Cerebellar cortex (tissue), 1 donor: ENCODE measurements around the gene ZSWIM3.
A peak's percentile ranks its signal among the peaks of the same experiment; 100 is the strongest.

Experiments
- DNase-seq: peaks from one replicate; pipeline ENCODE4 v3.0.0-alpha.2; 2015; ENCODE audit warnings: low spot score

Gene ZSWIM3

DNA sequence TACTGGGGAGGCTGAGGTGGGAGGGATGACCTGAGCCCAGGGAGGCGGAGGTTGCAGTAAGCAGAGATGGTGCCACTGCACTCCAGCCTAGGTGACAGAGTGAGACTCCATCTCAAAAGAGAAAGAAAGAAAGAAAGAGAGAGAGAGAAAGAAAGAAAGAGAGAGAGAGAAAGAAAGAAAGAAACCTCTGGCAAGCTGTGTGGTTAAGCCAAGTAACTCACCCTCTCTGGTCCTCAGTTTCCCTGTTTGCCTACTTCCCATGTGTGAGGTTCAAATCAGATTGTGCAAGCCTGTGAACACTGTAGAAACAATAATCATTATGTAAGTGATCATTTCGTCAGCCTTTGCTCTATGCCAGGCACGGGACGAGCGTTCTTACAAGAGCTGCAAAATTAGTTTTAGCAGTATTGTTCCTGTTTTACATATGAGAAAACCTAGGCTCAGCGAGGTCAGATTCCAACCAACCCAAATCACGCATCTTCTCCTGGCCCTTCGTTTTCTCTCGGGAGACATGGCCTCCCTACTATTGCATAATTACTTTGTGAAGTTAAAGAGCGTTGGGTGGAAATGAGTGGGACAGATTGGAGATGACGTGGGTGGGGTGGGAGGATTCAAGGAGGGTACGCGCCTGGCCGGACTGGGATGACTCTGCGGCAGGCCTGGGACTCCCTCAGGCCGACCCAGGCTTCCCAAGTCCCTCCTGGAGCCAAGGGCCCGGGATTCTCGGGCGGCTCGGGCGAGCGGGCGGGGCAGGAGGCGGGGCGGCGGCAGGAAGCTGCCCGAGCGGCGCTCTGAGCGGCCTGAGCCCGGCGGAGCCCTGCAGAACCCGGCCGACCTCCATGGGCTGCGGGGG is 24.2 kb upstream of the ZSWIM3 start, which contains the start of gene SNX21:
SNX21 (plus strand) TSS at position 770 of the 853 bp plus-strand sequence. CDS start 121 bp downstream, outside the sequence.
- peak; percentile 77 for DNase-seq

DNA sequence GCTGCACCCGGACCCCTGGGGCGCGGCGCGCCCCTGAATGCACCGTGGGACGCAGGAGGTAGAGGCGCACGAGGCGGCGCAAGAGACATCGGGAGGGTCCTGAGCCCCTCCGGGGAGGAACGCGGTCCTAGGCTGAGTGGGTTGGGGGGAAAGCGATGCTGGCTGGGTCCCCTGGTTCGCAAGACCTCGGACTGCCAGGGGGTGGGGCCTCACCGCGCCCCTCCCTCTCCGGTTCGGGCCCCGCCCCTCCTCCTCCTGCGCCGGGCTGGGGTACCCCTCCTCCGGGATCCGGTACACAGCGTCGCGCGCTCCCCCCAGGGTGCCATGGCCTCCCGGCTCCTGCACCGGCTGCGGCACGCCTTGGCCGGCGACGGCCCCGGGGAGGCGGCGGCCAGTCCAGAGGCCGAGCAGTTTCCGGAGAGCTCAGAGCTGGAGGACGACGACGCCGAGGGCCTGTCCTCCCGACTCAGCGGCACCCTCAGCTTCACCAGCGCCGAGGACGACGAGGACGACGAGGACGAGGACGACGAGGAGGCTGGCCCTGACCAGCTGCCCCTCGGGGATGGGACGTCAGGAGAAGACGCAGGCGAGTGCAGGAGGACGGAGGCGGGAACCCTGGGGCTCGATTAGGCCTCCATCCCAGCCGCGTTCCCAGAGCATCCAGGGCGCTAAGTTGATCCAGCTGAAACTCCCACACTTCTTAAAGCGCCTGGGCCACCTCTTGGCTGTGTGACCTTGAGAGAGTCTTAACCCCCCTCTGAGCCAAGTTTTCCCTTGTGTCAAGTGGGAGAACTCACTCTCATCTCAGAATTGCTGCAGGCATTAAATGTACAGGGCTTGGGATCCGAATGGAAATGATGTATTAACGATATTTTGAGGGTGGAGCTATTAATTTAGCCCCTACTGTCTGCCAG is 23.3 kb upstream of the ZSWIM3 start:
- peak; percentile 75 for DNase-seq

DNA sequence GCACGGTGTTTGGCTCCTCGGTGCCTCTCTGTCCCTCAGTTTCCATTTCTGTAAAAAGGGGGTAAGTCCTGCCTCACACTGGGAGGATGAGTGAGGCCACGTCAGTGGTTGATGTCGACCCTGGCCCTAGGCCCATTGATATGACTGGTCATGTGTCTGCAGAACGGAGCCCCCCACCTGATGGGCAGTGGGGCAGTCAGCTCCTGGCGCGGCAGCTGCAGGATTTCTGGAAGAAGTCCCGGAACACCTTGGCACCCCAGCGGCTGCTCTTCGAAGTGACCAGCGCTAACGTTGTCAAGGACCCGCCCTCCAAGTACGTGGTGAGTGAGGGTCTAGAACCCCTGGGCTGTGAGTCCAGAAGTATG is 22.6 kb upstream of the ZSWIM3 start:
- DNase-seq: no peak

GRCh38 chr20:45835329-45835765 is 22.1 kb upstream of the ZSWIM3 start:
- no peak for DNase-seq

DNA sequence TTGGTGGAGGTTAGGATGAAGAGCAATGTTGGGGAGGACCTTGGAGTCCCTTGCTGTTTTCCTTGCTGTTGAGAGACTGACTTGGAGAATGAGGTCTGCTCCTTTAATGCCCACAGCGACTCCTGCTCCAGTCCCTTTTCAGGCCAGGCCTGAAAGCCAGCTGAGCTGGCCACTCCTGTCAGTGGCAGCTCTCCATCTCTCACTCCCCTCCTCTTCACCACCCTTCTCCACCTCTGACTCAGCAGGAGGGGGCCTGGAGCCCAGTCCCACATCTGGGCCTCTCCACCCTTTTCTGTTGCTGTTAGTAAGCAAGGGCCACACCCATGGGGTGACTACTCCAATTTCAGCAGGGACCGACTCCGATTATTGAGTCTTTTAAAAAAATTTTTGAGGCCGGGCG is 21.6 kb upstream of the ZSWIM3 start:
- DNase-seq: no peak

GRCh38 chr20:45836841-45837240 is 20.6 kb upstream of the ZSWIM3 start:
- no peak for DNase-seq

DNA sequence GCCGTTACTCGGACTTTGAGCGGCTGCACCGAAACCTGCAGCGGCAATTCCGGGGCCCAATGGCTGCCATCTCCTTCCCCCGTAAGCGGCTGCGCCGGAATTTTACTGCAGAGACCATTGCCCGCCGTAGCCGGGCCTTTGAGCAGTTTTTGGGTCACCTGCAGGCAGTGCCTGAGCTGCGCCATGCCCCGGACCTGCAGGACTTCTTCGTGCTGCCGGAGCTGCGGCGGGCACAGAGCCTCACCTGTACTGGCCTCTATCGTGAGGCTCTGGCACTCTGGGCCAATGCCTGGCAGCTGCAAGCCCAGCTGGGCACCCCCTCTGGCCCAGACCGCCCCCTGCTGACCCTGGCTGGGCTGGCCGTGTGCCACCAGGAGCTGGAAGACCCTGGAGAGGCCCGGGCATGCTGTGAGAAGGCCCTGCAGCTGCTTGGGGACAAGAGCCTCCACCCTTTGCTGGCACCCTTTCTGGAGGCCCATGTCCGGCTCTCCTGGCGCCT is 16.7 kb upstream of the ZSWIM3 start:
- no peak for DNase-seq

- no peak for DNase-seq
Measured at GRCh38 chr20:45841407-45842129, 15.8 kb upstream of the ZSWIM3 start.

DNA sequence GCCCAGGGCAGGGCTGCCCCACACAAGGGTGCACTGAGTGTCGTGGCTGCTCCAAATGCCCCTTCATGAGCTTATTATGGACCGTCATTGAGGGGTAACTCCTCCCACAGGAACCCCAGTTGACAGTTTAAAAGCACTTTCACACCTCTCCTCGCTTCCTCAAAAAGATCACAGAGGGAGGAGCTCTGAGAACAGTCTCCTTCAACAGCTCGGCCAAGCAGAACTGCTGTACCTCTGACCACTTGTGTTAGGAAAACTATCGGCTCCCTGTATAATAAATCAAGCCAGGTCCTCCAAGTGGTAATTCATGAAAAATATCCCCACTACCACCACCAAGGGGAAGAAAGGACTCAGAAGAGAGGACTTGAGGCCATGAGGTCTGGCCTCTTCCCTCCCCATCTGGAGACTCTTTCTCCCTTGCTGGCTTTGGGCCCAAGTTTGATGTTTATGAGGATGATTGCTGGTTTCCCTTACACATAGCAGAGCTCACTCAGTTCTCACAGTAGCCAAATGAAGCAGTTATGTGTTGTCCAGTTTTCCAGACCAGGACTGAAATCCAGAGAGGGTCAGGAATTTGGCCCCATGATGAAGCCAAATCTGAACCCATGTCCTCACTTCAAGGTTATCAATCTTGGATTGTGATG is 15.1 kb upstream of the ZSWIM3 start:
- no peak for DNase-seq

DNA sequence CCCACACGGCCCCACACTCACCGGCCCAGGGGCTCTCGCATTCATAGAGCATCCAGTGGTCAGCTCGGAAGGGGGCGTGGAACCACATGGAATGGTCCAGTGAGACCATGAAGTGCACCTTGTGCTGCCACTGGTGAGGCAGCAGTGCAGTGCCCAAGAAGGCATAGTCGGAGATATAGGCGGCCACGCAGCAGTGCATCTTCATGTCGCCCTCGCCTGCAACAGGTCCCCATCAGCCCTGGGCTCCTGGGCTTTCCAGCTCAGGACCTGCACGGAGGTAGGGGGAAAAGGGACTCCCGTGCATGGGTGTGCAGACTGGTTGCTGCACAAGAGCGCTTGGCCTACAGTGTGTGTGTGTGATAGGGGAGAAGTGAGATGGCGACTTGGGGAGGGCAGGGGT is 13.9 kb upstream of the ZSWIM3 start:
- DNase-seq: no peak

DNA sequence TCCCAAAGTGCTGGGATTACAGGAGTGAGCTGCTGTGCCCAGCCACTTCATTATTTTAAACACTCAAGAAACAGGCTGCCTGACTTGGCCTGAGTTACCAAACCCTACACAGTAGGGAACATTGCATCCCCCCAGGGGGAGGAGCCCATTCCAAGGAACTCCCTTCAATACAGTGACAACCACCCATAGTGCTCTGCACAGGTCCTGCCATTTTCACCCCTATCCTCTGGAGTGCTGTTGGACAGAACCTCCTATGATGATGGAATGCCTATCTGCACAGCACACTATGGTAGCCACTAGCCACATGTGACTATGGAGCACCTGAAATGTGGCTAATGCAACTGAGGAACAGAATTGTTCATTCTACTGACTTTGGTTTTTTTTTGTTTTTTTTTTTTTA is 12.0 kb upstream of the ZSWIM3 start:
- DNase-seq: no peak

DNA sequence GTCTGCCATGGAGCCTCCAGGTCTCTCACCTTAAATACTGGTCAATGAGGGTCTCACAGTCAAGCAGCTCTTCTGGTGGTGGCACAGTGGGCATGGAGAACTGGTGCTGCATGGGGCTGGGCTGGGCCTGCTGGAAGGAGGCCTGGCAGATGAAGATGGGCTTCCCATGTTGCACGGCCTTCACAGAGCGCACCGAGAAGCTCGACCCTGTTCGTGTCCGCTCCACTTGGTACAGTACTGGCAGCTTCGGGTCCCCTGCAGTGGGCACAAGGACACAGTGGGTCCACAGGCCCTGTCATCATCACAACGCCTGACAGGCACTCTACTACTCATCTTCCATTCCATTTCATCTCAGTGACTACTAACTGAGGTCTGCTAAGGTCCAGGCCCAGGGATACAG is 9.0 kb upstream of the ZSWIM3 start:
- no peak for DNase-seq

DNA sequence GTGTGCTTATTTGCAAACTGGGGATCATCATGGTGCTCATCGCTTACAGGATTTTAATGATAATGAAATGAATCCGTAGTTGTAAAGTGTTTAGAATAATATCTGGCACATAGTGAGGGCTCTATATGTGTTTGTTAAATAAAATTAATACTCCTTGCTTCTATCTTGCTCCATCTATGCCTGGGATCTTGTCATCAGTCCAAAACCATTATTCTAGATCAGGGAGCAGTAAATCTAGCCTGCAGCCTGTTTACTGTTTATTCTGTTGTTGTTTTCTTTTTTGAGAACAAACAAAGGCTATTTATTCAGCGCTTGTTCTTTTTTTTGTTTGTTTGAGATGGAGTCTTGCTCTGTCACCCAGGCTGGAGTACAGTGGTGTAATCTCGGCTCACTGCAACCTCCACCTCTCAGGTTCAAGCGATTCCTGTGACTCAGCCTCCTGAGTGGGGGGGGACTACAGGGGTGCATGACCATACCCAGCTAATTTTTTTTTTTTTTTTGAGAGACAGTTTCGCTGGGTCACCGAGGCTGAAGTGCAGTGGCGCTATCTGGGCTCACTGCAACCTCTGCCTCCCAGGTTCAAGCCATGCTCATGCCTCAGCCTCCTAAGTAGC is 8.3 kb upstream of the ZSWIM3 start:
- no peak for DNase-seq

- DNase-seq: no peak
Measured at GRCh38 chr20:45850238-45850637, 7.2 kb upstream of the ZSWIM3 start.

DNA sequence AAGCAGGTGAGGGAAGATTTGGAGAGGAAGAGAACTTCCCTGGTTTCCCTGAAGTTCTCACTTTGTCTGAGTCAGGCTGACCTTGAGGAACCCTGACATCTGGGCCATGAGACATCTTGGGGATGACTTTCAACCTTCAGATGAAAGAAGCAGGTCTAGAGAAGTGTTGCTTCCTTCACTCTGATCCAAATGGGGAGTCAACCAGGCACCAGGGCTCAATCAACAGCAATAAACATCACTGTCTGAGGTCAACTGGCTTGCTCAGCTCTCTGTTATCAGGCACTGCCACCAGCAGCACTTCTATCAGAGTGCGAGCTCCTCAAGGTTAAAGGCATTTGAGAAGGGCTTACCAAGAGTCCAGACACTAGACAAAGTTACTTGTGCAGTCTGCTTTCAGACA is 6.5 kb upstream of the ZSWIM3 start:
- no peak for DNase-seq

GRCh38 chr20:45851501-45851900 is 5.9 kb upstream of the ZSWIM3 start:
- DNase-seq: no peak

DNA sequence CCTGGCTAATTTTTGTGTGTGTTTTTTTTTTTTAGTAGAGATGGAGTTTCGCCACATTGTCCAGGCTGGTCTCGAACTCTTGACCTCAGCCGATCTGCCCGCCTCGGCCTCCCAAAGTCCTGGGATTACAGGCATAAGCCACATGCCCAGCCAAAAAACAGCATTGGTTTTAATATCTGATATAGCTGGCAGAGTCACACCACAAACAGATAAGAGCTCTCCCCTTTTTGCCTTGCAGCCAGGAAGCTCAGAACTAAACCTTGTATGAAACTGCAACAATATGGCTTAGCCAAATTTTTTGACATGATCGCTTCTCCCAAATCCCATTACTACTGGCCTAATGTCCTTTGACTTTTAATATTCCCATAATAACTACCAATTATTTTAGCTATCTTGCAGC is 5.1 kb upstream of the ZSWIM3 start:
- DNase-seq: no peak

DNA sequence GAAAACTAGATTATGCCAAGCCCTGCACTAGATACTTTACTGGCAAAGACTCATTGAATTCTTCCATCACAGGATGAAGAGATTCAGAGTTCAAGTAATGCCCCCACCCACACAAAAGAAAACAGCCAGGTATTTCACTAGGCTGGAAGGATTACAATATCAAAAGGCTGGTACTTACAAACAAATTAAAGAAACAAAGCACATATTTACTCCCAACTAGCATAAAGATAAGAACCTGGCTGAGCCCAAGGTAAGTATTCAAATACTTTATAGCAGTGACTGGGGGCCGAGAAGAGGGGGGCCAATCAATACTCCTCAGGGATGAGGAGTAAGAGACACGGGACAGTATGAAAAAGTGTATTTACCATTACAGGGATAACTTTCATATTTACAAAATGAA is 3.9 kb upstream of the ZSWIM3 start:
- no peak for DNase-seq

DNA sequence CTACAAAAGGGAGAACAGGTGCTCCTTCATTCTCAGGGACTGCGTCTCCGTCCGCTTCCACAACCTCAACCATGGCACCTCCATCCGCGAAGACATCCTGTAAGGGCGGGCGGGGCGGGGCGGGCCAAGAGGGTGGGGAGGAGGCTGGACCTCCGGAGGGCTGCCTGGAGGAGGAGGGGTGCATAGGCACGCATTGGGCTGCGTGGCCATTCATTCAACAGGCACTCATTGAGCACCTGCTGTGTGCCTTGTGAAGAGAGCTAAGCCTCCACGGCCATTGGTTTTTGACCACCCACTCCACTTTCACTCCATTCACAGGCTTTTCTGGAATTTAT is 435 bp downstream of the ZSWIM3 start:
- no peak for DNase-seq

DNA sequence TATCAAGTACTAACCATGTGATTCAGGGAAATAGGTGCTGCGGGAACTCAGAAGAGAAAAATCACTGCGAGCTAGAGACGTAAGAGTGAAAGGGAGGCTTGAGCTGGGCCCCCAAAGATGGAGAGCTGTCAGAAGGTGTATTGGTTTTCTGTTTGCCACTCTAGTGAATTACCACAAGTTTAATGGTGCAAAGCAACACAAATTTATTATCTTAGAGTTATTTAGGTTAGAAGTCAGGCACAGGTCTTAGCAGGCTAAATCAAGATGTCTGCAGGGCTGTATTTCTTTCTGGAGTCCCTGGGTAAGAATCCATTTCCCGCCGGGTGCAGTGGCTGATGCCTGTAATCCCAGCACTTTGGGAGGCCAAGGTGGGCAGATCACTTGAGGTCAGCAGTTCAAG is 2.5 kb downstream of the ZSWIM3 start:
- no peak for DNase-seq

- no peak for DNase-seq
Measured at GRCh38 chr20:45860560-45861220, 3.3 kb downstream of the ZSWIM3 start.
